AG04450 (cell line): ENCODE data around the gene SLC19A1. TPM values are rescaled to one million over a fixed set of nuclear protein-coding genes. Genes with fewer than 3 reads are reported as not detected.

Source experiments
- CTCF ChIA-PET: fragments of 300-600, 350-600 bp; formaldehyde crosslinking; extraction: SDS; loops from one replicate; lab custom pipeline; 2022; ENCODE audit warnings: antibody characterized with exemption, inconsistent platforms; lab: Charles Lee
- POLR2A ChIA-PET: fragments of 350-600 bp; formaldehyde crosslinking; extraction: SDS; loops from one replicate; lab custom pipeline; 2021; ENCODE audit warnings: antibody characterized with exemption, inconsistent platforms; lab: Yijun Ruan, JAX
- DNase-seq: peaks from one replicate; pipeline ENCODE4 v3.0.0-alpha.2; 2011; ENCODE audit warnings: low read depth, low spot score
- H3K27ac ChIP-seq: one replicate; pipeline ENCODE4 v1.5.1; 2012; ENCODE audit warnings: low read depth, low read length, control low read depth
- H3K27me3 ChIP-seq: one replicate; pipeline ENCODE4 v1.6.0; 2012; ENCODE audit warnings: low read length; ENCODE audit not compliant: control insufficient read depth, insufficient read depth
- H3K4me3 ChIP-seq: 2 replicates; pipeline ENCODE4 v1.5.1; 2011; ENCODE audit warnings: mild to moderate bottlenecking, low read depth, low read length, control low read depth
- H3K9me3 ChIP-seq: 2 replicates; pipeline ENCODE4 v1.5.1; 2012; ENCODE audit warnings: low read length; ENCODE audit not compliant: control insufficient read depth, insufficient read depth
- CTCF ChIP-seq: IDR thresholded peaks from 2 replicates; pipeline ENCODE4 v1.5.1; 2011; ENCODE audit warnings: low read depth, low read length, control low read depth, inconsistent platforms
- polyA plus RNA-seq: library from polyadenylated mRNA; depleted of rRNA; stranded (reverse); fragments of >200 nt; gene quantifications from 2 replicates; pipeline ENCODE4 v1.2.3, GENCODE V29; 2011

Gene SLC19A1
- polyA plus RNA-seq, 1 experiment, result 4.4 TPM

- ChIA-PET CTCF (interaction anchor here (2.3 kb wide), 1 partner anchor 28 kb away, joined by 6 read pairs; no protein-coding TSS in a partner anchor), POLR2A (no interaction called here)
- peaks cover 23% of the 10 kb centered on the region for H3K9me3 ChIP-seq
- no peak overlapping the region for H3K27ac ChIP-seq
- peaks cover 19% of the 10 kb centered on the region for H3K27me3 ChIP-seq
- no peak for TF ChIP-seq CTCF
- no peak overlapping the region for H3K4me3 ChIP-seq
- no peak for DNase-seq
These were observed 41.7 kb upstream of the SLC19A1 start for GRCh38 chr21:45583831-45584509.

DNA sequence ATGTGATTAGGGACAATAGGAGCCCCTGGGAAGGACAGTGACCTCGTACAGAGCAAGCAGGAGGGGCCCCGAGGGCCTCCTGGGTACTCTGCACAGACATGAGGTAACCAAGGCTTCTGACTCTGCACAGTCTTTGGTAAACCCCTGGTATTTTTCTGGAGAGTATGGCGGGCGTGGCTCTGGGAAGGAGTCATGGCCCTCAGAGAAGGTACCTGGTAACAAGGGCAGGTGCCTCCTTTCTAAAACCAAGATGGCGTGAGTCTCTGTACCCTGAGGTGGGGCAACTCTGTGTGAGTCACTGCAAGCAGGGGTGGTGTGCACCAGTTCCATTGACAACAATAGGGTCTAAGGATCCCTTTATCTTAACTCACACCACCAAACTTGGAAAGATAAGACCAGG is 39.9 kb upstream of the SLC19A1 start:
- POLR2A ChIA-PET, result no interaction called here
- H3K4me3 ChIP-seq, result no peak overlapping the region
- H3K9me3 ChIP-seq, result peaks cover 17% of the 10 kb centered on the region
- CTCF ChIA-PET, result no interaction called here
- no peak overlapping the region for H3K27ac ChIP-seq
- no peak for TF ChIP-seq CTCF
- peaks cover 12% of the 10 kb centered on the region for H3K27me3 ChIP-seq
- no peak for DNase-seq

DNA sequence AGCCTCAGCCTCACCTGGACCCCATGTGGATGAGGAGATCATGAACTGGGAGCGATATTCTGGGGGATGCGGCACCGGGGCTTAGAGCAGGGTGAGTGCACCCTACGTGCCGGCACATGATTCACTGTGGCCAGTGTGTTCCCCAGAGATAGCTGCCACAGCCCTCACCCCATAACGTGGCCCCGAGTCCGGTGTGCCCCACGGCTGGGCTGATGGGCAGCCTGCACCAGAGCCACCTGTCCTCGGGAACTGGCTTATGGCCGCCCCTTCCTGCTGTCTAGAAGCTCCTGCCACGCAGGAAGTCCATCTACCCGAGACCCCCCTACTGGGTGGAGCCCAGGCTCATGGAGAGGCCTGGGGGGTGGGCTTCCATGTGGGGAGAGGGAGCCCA is 39.1 kb upstream of the SLC19A1 start:
- no peak for DNase-seq
- H3K27ac ChIP-seq, result no peak overlapping the region
- ChIA-PET CTCF (no interaction called here), POLR2A (no interaction called here)
- H3K4me3 ChIP-seq, result no peak overlapping the region
- H3K27me3 ChIP-seq, result peaks cover 19% of the 10 kb centered on the region
- peaks cover 16% of the 10 kb centered on the region for H3K9me3 ChIP-seq
- TF ChIP-seq CTCF, result no peak

DNA sequence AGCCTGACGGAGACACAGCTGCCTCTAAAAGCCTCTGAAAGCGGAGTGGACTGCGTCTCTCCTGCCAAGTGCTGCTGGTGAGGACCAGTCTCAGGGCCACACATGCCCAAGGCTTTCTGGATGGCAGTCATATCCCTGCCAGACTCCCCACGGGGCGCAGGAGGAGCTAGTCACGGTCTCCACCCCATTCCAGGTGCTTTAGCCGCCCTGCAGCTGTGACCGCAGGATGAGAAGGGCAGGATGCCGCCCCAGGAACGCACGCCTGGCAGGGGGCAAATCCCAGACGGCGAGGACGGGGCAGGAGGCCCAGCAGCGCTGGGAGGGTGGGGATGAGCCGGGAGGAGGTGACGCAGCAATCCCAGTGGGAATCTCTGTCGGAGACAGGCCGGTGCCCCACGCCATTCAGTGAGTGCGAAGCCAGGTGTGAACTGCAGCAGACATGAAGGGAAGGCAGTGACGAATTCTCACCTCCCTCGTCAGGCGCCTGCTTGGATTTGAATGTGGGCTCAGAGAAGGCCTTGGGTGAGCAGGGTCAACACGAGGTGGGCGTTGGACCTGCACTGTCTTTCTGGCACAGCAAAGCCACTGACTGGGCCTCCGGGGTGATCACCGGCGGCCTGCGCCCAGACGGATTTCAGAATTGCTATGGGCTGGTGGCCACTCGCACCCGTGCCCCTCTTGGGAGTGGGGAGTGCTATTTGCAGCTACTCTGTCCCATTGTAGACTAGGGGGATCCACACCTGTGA is 38.5 kb upstream of the SLC19A1 start:
- DNase-seq, result no peak
- TF ChIP-seq CTCF, result no peak
- H3K27me3 ChIP-seq, result peaks cover 25% of the 10 kb centered on the region
- H3K4me3 ChIP-seq, result no peak overlapping the region
- H3K27ac ChIP-seq, result no peak overlapping the region
- CTCF ChIA-PET, result no interaction called here
- peaks cover 11% of the 10 kb centered on the region for H3K9me3 ChIP-seq
- POLR2A ChIA-PET, result no interaction called here

DNA sequence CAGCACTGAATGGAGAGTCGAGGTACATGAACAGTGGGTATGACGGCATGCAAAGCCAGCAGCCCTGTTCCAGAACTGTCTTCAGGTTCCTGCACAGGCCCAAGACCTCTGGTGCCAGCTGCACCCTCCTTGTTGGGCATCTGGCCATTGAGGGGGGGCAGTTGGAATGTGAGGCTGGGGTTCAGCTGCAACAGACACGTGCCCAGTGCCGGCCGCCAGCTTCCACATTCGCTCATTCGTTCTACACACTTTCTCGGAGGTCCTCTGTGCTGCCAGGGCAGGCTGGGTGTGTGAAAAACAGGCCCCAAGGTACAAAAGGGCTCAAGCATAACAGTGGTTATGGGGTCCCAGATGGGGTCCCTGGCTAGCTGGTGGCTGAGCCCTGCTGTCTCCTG is 37.9 kb upstream of the SLC19A1 start:
- peaks cover 28% of the 10 kb centered on the region for H3K27me3 ChIP-seq
- peaks cover 9% of the 10 kb centered on the region for H3K9me3 ChIP-seq
- ChIA-PET CTCF (no interaction called here), POLR2A (no interaction called here)
- DNase-seq, result no peak
- no peak for TF ChIP-seq CTCF
- H3K4me3 ChIP-seq, result no peak overlapping the region
- no peak overlapping the region for H3K27ac ChIP-seq
